DOHH2 (cell line): ENCODE data around the gene SLC25A33.
"Not testable (repeated sequence)": the region's sequence is repeated elsewhere in the genome, so short reads cannot be mapped to it uniquely, and the experiment has no call there.

Experiments
- H3F3A ChIP-seq: fragments of 200-600 bp; sonication (generic), shearing (Covaris generic); 2 replicates; pipeline ENCODE4 v1.6.0; 2016; ENCODE audit warnings: antibody characterized with exemption, mild to moderate bottlenecking; ENCODE audit not compliant: control insufficient read depth, insufficient read depth
- H3K27ac ChIP-seq: fragments of 200-600 bp; sonication (generic); 2 replicates; pipeline ENCODE4 v1.5.1; 2014; ENCODE audit warnings: low read depth, mild to moderate bottlenecking, low read length, moderate library complexity
- H3K27me3 ChIP-seq: fragments of 200-600 bp; sonication (generic); 2 replicates; pipeline ENCODE4 v1.6.1; 2014; ENCODE audit warnings: mild to moderate bottlenecking, low read length, mixed read lengths; ENCODE audit not compliant: control insufficient read depth
- H3K36me3 ChIP-seq: fragments of 200-600 bp; sonication (generic); 2 replicates; pipeline ENCODE4 v1.6.1; 2014; ENCODE audit warnings: mild to moderate bottlenecking, low read length, moderate library complexity, mixed read lengths; ENCODE audit not compliant: control insufficient read depth
- H3K4me1 ChIP-seq: fragments of 200-600 bp; sonication (generic); 2 replicates; pipeline ENCODE4 v1.6.1; 2014; ENCODE audit warnings: mild to moderate bottlenecking, low read length, mixed read lengths; ENCODE audit not compliant: control insufficient read depth
- H3K4me2 ChIP-seq: fragments of 200-600 bp; sonication (generic); 2 replicates; pipeline ENCODE4 v1.6.0; 2014; ENCODE audit warnings: mild to moderate bottlenecking, low read length, moderate library complexity
- H3K4me3 ChIP-seq: fragments of 200-600 bp; sonication (generic); 2 replicates; pipeline ENCODE4 v1.5.1; 2014; ENCODE audit warnings: mild to moderate bottlenecking, low read length, mixed read lengths
- H3K79me2 ChIP-seq: fragments of 200-600 bp; sonication (generic); 2 replicates; pipeline ENCODE4 v1.6.1; 2014; ENCODE audit warnings: mild to moderate bottlenecking, low read length, mixed read lengths; ENCODE audit not compliant: control insufficient read depth
- H3K9me2 ChIP-seq: fragments of 200-600 bp; sonication (generic); replicated peaks from 2 replicates; pipeline ENCODE4 v1.6.1; 2014; ENCODE audit warnings: mild to moderate bottlenecking, low read length, mixed read lengths; ENCODE audit not compliant: control insufficient read depth
- H3K9me3 ChIP-seq: fragments of 200-600 bp; sonication (generic); 2 replicates; pipeline ENCODE4 v1.6.1; 2014; ENCODE audit warnings: antibody characterized with exemption, low read length, mixed read lengths; ENCODE audit not compliant: control insufficient read depth, insufficient read depth
- H4K20me1 ChIP-seq: fragments of 200-600 bp; sonication (generic); 2 replicates; pipeline ENCODE4 v1.6.0; 2014; ENCODE audit warnings: low read depth, mild to moderate bottlenecking, antibody characterized with exemption, low read length, moderate library complexity; ENCODE audit not compliant: control insufficient read depth, insufficient read depth
- CTCF ChIP-seq: fragments of 200-600 bp; sonication (generic); IDR thresholded peaks from one replicate; pipeline ENCODE4 v1.5.1; 2014; ENCODE audit warnings: antibody characterized with exemption, mild to moderate bottlenecking, low read depth, low read length; ENCODE audit not compliant: poor library complexity, severe bottlenecking
- EZH2phosphoT487 ChIP-seq: fragments of 200-600 bp; sonication (generic); IDR thresholded peaks from 2 replicates; pipeline ENCODE4 v1.6.1; 2017; ENCODE audit warnings: borderline replicate concordance, mild to moderate bottlenecking, antibody characterized with exemption, low read length, moderate library complexity, mixed read lengths

SLC25A33 gene

DNA sequence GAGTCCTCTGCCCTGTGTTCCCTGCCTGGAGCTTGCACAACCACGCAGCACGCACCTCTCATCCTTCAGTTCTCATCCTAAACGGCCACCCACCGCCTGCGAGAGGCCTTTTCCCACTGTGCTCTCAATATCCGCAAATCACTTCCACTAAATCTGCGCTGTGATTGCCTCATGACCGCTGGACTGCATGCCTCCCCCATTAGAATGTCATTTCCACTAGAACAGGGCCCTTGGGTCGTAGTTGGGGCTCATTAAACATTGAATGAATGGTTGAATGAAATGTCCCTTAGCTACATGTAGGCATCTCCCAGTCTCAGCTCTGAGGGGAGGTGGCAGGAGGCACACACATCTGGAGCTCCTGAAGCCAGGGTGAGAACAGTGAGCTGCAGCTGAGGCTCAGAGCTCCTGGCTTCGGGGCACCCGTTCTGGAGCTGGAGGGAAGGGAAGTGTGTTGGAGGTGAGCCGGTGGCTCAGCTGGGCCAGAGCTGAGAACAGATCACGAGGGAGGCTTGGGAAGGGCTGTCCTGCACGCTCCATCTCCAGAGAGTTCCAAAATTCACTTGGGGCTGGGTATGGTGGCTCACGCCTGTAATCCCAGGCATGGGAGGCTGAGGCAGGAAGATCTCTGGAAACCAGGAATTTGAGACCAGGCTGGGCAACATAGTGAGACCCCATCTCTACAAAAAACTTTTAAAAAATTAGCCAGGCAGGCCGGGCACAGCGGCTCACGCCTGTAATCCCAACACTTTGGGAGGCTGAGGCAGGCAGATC, 79.8 kb downstream of the SLC25A33 start:
- no peak overlapping the region for H3K4me3 ChIP-seq
- TF ChIP-seq CTCF (no peak), EZH2phosphoT487 (no peak)
- peaks cover 1% of the 10 kb centered on the region; the same call in 1 of the 2 replicates for H3K27me3 ChIP-seq
- H3K4me1 ChIP-seq, result peaks cover 2% of the 10 kb centered on the region
- no peaks in the 10 kb centered on the region for H3K36me3 ChIP-seq
- no peak overlapping the region for H3K27ac ChIP-seq
- no peaks in the 10 kb centered on the region for H3K9me2 ChIP-seq
- no peaks in the 10 kb centered on the region for H3K79me2 ChIP-seq
- no peaks in the 10 kb centered on the region for H3K9me3 ChIP-seq
- no peaks in the 10 kb centered on the region for H3F3A ChIP-seq
- no peaks in the 10 kb centered on the region for H4K20me1 ChIP-seq
- H3K4me2 ChIP-seq, result no peak overlapping the region

DNA sequence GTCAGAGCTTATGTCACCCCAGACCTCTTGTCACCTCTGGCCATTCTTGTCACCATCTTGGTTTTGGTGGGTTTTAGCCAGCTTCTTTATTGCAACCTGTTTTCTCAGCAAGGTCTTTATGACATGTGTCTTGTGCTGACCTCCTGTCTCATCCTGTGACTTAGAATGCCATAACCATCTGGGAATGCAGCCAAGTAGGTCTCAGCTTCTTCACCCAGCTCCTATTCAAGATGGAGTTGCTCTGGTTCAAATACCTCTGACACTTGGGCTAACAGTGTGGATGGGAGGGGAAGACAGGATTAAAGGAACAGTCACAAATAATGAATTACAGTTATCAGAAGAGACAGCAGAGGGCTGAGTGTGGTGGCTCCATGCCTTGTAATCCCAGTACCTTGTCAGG, 81.8 kb downstream of the SLC25A33 start:
- Histone ChIP-seq H3K79me2 (no peaks in the 10 kb centered on the region), H4K20me1 (no peaks in the 10 kb centered on the region), H3K9me2 (no peaks in the 10 kb centered on the region), H3K4me1 (peaks cover 20% of the 10 kb centered on the region), H3K4me3 (no peak overlapping the region), H3K36me3 (no peaks in the 10 kb centered on the region), H3F3A (no peaks in the 10 kb centered on the region), H3K27me3 (peaks cover 5% of the 10 kb centered on the region; the same call in 1 of the 2 replicates), H3K9me3 (no peaks in the 10 kb centered on the region), H3K27ac (no peak overlapping the region), H3K4me2 (no peak overlapping the region)
- no peak for TF ChIP-seq EZH2phosphoT487
- no peak for TF ChIP-seq CTCF

DNA sequence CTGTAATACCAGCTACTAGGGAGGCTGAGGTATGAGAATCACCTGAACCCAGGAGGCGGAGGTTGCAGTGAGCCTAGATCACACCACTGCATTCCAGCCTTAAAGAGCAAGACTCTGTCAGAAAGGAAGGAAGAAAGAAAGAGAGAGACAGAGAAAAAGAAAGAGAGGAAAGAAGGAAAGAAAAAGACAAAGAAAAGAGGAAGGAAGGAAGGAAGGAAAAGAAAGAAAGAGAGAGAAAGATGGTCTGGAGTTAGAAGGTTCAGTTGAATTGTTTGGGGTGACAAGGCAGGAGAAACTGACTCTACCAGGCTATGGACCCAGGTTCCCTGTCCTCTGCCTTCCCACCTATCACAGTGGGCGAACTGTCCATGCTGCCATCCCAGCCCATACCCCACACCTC, 84.8 kb downstream of the SLC25A33 start:
- Histone ChIP-seq H3K4me1 (peaks cover 50% of the 10 kb centered on the region), H3K4me2 (peak overlapping the region; percentile 10; the same call in 1 of the 2 replicates), H3K79me2 (no peaks in the 10 kb centered on the region), H3K4me3 (no peak overlapping the region), H3F3A (no peaks in the 10 kb centered on the region; the same call in 1 of the 2 replicates), H4K20me1 (no peaks in the 10 kb centered on the region), H3K36me3 (no peaks in the 10 kb centered on the region), H3K27me3 (peaks cover 5% of the 10 kb centered on the region; the same call in 1 of the 2 replicates), H3K27ac (no peak overlapping the region), H3K9me2 (no peaks in the 10 kb centered on the region), H3K9me3 (no peaks in the 10 kb centered on the region)
- TF ChIP-seq EZH2phosphoT487 (no peak), CTCF (no peak)

DNA sequence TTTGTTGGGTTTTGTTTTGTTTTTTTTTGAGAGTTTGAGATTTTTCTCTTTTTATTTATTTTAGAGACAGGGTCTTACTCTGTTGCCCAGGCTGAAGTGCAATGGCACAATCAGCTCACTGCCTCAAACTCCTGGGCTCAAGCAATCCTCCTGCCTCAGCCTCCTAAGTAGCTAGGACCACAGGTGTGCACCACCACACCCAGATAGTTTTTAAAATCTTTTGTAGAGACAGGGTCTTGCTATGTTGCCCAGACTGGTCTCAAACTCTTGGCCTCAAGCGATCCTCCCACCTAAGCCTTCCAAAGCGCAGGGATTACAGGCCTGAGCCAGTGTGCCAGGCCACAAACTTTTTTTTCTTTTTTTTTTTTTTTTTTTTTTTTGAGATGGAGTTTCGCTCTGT, 85.8 kb downstream of the SLC25A33 start:
- H3K4me3 ChIP-seq, H3K9me2 ChIP-seq, H3K36me3 ChIP-seq, H3K9me3 ChIP-seq, H3K79me2 ChIP-seq, H3K27ac ChIP-seq, H3K4me2 ChIP-seq, H3F3A ChIP-seq, H4K20me1 ChIP-seq, H3K27me3 ChIP-seq: not testable (repeated sequence)
- peaks cover 59% of the 10 kb centered on the region for H3K4me1 ChIP-seq
